ENCODE results near the gene GSDME.
"Not testable (repeated sequence)": the region's sequence is repeated elsewhere in the genome, so short reads cannot be mapped to it uniquely, and the experiment has no call there.

The GSDME gene

DNA sequence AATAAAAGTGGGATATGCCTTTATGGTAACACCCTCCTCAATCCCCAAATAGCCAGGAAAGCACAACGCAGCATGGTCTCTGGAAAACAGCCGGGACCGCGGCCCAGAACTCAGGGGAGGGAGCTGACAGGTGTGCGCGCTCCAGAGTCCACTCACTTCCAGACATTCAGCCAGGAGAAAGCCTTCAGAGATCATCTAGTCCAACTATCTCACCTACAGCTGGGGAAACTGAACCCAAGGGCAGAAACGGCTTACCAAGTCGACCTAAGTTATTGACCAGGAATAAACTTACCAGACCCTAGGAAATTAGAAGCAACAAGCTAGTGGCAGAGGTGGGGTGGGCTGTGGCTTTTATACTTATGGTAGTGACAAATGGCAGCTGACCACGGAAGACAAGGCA, 16.4 kb downstream of the GSDME start:
- DNase-seq = no peak

GRCh38 chr7:24739306-24739705, 18.0 kb downstream of the GSDME start:
- DNase-seq = no peak

DNA sequence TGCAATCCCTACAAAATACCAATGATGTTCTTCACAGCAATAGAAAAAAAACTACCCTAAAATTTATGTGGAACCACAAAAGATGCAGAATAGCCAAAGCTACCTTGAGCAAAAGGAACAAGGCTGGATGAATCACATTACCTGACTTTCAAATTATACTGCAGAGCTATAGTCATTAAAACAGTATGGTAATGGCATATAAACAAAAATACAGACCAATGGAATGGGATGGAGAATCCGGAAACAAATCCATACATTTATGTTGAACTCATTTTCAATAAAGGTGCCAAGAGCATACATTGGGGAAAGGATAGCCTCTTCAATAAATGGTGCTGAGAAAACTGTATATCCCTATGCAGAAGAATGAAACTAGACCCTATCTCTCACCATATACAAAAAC, 18.7 kb downstream of the GSDME start:
- no peak for DNase-seq

- DNase-seq = no peak
Measured at GRCh38 chr7:24737281-24737680, 20.0 kb downstream of the GSDME start.

DNA sequence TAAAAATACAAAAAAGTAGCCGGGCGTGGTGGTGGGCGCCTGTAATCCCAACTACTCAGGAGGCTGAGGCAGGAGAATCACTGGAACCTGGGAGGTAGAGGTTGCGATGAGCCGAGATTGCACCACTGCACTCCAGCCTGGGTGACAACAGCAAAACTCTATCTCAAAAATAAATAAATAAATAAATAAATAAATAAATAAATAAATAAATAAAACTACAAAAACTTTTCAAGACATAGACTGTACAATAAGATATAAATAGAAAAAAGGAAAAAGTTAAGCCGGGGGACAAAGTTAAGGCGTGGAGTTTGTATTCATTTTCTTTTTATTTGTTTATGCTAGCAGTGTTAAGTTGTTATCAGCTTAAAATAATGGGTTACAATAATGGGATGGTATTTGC, 21.7 kb downstream of the GSDME start:
- DNase-seq = not testable (repeated sequence)

DNA sequence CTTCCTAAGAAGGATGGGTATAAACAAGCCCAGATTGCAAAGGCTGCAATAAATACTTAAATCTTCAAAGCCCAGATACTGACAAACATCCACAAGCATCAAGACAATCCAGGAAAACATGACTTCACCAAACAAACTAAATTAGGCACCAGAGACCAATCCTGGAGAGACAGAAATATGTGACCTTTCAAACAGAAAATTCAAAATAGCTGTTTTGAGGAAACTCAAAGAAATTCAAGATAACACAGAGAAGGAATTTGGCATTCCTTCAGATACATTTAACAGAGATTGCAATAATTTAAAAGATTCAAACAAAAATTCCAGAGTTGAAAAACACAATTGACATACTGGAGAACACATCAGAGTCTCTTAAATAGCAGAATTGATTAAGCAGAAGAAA, 23.0 kb downstream of the GSDME start:
- DNase-seq = no peak

- no peak for DNase-seq
Measured at GRCh38 chr7:24733414-24734060, 23.7 kb downstream of the GSDME start.

- no peak for DNase-seq
Measured at GRCh38 chr7:24732646-24733413, 24.4 kb downstream of the GSDME start.

GRCh38 chr7:24731313-24731712, 26.0 kb downstream of the GSDME start:
- DNase-seq = no peak

- no peak for DNase-seq
Measured at GRCh38 chr7:24730018-24730369, 27.3 kb downstream of the GSDME start.

- no peak for DNase-seq
Measured at GRCh38 chr7:24729365-24730017, 27.8 kb downstream of the GSDME start.

GRCh38 chr7:24728503-24729364, 28.5 kb downstream of the GSDME start:
- peak; percentile 19 for DNase-seq

DNA sequence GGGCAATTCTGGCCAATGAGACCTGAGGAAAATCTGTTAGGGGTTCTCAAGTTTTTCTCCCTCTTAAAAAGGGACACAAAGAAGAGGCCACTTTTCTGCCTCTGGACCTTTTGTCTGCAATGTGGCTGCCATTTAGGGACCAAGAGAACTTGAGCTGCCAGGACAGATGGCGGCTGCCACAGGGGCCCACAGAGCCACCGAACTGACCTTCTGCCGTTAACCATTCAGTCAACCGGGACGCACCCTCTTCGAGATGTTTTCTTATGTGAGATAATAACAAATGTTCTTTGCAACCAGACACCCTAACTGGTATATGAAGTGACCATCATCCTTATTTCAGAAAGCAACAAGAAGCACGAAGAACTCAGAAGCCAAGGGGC, 29.2 kb downstream of the GSDME start:
- DNase-seq = no peak

GRCh38 chr7:24727154-24728120, 29.8 kb downstream of the GSDME start:
- DNase-seq = no peak

- DNase-seq = no peak
Measured at GRCh38 chr7:24725554-24726241, 31.6 kb downstream of the GSDME start.

GRCh38 chr7:24724451-24725190, 32.6 kb downstream of the GSDME start:
- no peak for DNase-seq

DNA sequence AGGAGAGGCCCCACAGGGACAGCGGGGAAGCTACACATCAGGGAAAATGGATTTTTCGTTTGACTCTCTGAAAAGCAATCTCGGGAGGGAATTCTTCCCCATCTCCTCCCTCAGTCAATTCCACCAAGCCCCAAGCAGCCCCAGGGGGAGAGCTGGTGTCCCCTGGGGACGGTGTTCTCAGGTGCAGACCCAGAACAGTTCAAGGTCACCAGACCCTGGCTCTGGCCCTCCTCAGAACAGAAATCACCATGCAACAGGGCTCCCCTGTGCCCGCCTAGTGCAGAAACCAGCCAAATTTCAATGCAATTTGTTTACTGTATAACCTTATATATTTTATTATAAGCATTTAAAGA, 34.1 kb downstream of the GSDME start:
- DNase-seq = no peak

- DNase-seq = no peak
Measured at GRCh38 chr7:24722386-24723177, 34.7 kb downstream of the GSDME start.

DNA sequence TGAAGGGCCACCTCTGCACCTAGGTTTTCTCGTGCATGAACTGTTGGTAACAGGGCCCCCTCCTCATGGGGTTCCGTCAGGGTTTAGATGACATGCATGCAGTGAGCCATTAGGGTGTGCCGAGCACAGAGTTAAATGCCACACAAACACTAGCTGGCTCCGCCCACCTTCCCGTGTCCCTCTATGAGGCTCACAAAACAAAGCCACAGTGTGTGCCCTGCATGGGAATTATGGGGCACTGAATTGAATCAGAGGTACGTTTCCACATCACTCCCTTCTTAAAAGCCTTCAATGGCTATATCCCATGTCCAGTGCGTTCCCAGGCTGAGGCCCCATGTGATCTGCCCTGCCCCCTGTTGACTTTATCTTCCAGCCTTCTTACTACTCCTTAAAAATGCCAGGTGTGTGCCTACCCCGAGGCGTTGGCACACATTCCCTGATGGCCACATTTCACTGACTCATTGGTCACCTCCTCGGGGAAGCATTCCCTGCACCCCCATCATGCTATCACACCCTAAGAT, 35.7 kb downstream of the GSDME start:
- no peak for DNase-seq

DNA sequence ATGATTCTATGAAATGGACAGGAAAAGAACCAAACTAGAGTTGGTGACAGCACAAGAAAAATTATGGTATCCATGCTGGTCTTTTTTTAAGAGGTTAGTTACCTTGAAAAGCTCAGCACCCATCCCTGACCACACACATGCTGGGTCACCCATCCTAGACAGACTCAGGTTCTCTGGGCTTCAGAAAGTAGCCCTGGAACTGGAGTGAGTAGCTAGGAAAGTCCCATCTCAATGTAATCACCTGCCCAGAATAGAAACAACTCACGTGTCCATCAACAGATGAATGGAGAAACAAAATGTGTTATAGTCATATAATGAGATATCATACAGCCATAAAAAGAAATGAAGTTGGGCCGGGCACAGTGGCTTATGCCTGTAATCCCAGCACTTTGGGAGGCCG, 37.0 kb downstream of the GSDME start:
- DNase-seq = no peak
